Kidney epithelial cell (primary cell): ENCODE data around the gene IL1RAPL1. TPM values are rescaled to one million over a fixed set of nuclear protein-coding genes. Genes with fewer than 3 reads are reported as not detected.

Experiments used
- DNase-seq: peaks from one replicate; pipeline ENCODE4 v3.0.0-alpha.2; 2010; ENCODE audit warnings: low read depth
- H3K27me3 ChIP-seq: 2 replicates; pipeline ENCODE4 v1.6.0; 2011; ENCODE audit warnings: low read length; ENCODE audit not compliant: control insufficient read depth, insufficient read depth
- H3K36me3 ChIP-seq: 2 replicates; pipeline ENCODE4 v1.5.1; 2011; ENCODE audit warnings: low read length; ENCODE audit not compliant: control insufficient read depth, insufficient read depth
- H3K4me3 ChIP-seq: 2 replicates; pipeline ENCODE4 v1.5.1; 2011; ENCODE audit warnings: low read depth, mild to moderate bottlenecking, control low read depth, low read length
- CTCF ChIP-seq: IDR thresholded peaks from 2 replicates; pipeline ENCODE4 v1.5.1; 2011; ENCODE audit warnings: mild to moderate bottlenecking, moderate library complexity, low read length, control low read depth, inconsistent platforms; ENCODE audit not compliant: insufficient read depth, poor library complexity, severe bottlenecking
- total RNA-seq: library from RNA; depleted of rRNA; stranded (reverse); fragments of >200 nt; gene quantifications from 2 replicates; pipeline ENCODE4 v1.2.3, GENCODE V29; 2015

The IL1RAPL1 gene
- total RNA-seq, 1 donor from 2014 or later, result not detected

GRCh38 chrX:29728639-29729038 is 1141.4 kb downstream of the IL1RAPL1 start:
- H3K27me3 ChIP-seq, result no peaks in the 10 kb centered on the region
- no peak for DNase-seq
- H3K36me3 ChIP-seq, result no peaks in the 10 kb centered on the region
- no peak for TF ChIP-seq CTCF
- H3K4me3 ChIP-seq, result no peak overlapping the region

GRCh38 chrX:29744966-29745365 is 1157.7 kb downstream of the IL1RAPL1 start:
- no peaks in the 10 kb centered on the region for H3K27me3 ChIP-seq
- H3K36me3 ChIP-seq, result no peaks in the 10 kb centered on the region
- no peak overlapping the region for H3K4me3 ChIP-seq
- no peak for DNase-seq
- TF ChIP-seq CTCF, result no peak

GRCh38 chrX:29746326-29746725 is 1159.1 kb downstream of the IL1RAPL1 start:
- no peak for DNase-seq
- Histone ChIP-seq H3K4me3 (no peak overlapping the region), H3K36me3 (no peaks in the 10 kb centered on the region), H3K27me3 (no peaks in the 10 kb centered on the region)
- TF ChIP-seq CTCF, result no peak

GRCh38 chrX:29762006-29762405 is 1174.8 kb downstream of the IL1RAPL1 start:
- Histone ChIP-seq H3K36me3 (no peaks in the 10 kb centered on the region), H3K27me3 (no peaks in the 10 kb centered on the region), H3K4me3 (no peak overlapping the region)
- no peak for DNase-seq
- no peak for TF ChIP-seq CTCF

GRCh38 chrX:29775890-29776289 is 1188.6 kb downstream of the IL1RAPL1 start:
- Histone ChIP-seq H3K36me3 (no peaks in the 10 kb centered on the region), H3K4me3 (no peak overlapping the region), H3K27me3 (no peaks in the 10 kb centered on the region)
- no peak for DNase-seq
- TF ChIP-seq CTCF, result no peak

GRCh38 chrX:29787656-29788055 is 1200.4 kb downstream of the IL1RAPL1 start:
- no peak overlapping the region for H3K4me3 ChIP-seq
- H3K27me3 ChIP-seq, result no peaks in the 10 kb centered on the region
- H3K36me3 ChIP-seq, result no peaks in the 10 kb centered on the region
- DNase-seq, result no peak
- TF ChIP-seq CTCF, result no peak
